ENCODE measurements around the gene AMER3.

DNA sequence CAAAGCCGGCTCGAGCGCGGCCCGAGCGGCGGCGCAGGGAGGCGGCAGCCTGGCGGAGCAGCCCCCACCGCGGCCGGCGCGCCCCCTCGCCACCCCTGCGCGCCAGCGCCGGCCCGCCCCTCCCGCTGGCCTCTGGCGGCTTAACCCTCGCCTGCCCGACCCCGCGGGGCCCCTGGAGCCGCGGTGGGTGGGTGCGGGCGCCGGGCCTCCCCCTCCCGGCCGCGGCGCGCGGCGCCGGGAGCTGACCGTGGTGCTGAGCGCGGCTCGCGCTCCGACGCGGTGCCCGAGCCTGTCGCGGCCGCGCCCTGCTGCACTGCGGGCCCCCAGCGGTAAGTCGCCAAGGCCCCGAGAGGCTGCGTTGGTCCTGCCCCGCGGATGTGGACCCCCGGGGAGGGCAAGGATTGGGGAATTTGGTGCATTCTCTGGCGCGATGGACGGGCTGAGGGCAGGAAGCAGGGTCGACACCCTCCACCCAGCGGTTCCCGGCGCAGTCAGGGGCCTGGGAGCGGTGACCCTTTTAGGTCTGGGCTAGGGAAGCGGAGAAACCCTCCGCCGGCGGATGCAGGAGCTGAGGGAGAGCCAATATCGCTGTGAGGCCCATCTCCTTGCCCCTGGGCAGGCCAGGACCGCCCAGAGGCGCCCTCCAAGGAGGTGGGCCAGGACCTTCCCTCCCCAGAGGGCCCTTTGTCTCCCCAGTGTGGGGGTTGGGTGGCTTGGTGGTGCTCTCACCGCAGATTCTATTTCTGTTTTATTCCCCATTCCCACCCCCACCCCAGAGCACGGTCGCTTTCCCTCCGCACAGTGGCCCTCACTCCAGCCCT is 923 bp downstream of the AMER3 start:
- TF ChIP-seq, protein P1, sequence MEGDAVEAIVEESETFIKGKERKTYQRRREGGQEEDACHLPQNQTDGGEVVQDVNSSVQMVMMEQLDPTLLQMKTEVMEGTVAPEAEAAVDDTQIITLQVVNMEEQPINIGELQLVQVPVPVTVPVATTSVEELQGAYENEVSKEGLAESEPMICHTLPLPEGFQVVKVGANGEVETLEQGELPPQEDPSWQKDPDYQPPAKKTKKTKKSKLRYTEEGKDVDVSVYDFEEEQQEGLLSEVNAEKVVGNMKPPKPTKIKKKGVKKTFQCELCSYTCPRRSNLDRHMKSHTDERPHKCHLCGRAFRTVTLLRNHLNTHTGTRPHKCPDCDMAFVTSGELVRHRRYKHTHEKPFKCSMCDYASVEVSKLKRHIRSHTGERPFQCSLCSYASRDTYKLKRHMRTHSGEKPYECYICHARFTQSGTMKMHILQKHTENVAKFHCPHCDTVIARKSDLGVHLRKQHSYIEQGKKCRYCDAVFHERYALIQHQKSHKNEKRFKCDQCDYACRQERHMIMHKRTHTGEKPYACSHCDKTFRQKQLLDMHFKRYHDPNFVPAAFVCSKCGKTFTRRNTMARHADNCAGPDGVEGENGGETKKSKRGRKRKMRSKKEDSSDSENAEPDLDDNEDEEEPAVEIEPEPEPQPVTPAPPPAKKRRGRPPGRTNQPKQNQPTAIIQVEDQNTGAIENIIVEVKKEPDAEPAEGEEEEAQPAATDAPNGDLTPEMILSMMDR (conservative IDR thresholded peaks at IDR 0.05; ENCODE audit: low read length): no peak
- no peak for TF ChIP-seq EZH2phosphoT487 (IDR thresholded peaks at IDR 0.05; ENCODE audit: borderline replicate concordance, low read depth, low read length)

All from OCI-LY7 (cell line).